ENCODE measurements around the gene ADAMTS14. TPM values are rescaled to one million over a fixed set of nuclear protein-coding genes. Genes with fewer than 3 reads are reported as not detected.
A peak's percentile ranks its signal among the peaks of the same experiment; 100 is the strongest.
"Not testable (repeated sequence)": the region's sequence is repeated elsewhere in the genome, so short reads cannot be mapped to it uniquely, and the experiment has no call there.

Gene ADAMTS14, protein sequence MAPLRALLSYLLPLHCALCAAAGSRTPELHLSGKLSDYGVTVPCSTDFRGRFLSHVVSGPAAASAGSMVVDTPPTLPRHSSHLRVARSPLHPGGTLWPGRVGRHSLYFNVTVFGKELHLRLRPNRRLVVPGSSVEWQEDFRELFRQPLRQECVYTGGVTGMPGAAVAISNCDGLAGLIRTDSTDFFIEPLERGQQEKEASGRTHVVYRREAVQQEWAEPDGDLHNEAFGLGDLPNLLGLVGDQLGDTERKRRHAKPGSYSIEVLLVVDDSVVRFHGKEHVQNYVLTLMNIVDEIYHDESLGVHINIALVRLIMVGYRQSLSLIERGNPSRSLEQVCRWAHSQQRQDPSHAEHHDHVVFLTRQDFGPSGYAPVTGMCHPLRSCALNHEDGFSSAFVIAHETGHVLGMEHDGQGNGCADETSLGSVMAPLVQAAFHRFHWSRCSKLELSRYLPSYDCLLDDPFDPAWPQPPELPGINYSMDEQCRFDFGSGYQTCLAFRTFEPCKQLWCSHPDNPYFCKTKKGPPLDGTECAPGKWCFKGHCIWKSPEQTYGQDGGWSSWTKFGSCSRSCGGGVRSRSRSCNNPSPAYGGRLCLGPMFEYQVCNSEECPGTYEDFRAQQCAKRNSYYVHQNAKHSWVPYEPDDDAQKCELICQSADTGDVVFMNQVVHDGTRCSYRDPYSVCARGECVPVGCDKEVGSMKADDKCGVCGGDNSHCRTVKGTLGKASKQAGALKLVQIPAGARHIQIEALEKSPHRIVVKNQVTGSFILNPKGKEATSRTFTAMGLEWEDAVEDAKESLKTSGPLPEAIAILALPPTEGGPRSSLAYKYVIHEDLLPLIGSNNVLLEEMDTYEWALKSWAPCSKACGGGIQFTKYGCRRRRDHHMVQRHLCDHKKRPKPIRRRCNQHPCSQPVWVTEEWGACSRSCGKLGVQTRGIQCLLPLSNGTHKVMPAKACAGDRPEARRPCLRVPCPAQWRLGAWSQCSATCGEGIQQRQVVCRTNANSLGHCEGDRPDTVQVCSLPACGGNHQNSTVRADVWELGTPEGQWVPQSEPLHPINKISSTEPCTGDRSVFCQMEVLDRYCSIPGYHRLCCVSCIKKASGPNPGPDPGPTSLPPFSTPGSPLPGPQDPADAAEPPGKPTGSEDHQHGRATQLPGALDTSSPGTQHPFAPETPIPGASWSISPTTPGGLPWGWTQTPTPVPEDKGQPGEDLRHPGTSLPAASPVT
- total RNA-seq: 0.16 TPM

DNA sequence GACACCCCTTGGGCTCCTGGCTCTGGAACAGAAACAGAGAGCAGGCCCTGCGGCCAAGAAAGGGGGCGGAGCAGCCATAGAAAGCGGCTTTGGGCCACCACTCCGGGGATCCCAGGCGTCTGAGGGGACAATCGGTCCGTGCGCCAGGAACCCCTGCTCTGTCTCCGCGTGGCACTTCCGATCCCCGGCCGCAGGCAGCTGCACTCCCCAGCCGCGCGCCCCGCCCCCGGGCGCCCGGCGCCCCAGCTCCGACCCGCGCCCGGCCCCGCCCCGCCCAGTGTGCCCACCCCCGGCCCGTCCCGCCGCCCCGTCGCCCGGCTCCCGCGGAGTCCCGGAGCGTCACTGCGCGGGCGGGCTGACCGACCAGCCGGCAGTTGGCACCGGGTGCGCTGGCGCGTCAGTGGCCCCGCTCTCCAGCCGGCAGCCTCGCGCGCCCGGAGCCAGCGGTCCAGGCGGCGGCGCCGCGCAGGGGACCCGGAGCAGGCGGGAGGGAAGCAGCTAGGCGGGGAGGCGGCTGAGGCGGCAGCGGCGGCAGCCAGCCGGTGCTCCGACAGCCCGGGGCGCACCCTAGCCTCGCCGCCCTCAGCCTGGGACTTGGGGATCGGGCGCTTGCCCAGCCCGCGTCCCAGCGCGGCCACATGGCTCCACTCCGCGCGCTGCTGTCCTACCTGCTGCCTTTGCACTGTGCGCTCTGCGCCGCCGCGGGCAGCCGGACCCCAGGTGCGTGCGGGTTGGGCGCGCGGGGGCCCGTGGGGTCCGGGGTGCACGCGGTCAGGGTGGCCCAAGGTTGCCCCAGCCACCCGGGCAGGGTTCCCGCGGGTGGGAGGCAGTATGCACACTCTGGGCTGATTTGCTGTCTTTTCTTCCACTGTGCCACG lies at the start of gene ADAMTS14:
ADAMTS14 (plus strand) TSS at position 342 of the 878 bp plus-strand sequence; CDS start at position 639, 297 bp downstream.
- DNase-seq: peak; percentile 69

DNA sequence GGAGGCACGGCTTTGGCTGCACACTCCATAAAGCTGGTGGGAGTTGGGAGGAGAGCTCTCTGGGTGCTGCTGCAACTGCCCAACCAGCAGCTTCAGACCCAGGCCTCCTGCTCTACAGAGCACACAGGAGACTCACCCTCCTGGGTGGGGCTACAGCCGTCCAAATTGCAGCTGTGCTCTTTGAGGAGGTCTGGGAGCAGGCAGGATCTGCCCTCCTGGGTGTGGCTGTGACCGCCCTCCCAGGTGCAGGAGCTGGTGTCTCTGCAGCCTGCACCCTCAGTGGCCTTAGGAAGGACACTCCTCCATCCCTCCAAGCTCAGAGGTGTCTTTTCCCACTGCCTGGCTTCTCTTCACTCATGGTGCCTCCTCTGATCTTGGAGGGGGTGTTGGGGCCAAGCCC lies 49.8 kb upstream of the ADAMTS14 start:
- DNase-seq: no peak

DNA sequence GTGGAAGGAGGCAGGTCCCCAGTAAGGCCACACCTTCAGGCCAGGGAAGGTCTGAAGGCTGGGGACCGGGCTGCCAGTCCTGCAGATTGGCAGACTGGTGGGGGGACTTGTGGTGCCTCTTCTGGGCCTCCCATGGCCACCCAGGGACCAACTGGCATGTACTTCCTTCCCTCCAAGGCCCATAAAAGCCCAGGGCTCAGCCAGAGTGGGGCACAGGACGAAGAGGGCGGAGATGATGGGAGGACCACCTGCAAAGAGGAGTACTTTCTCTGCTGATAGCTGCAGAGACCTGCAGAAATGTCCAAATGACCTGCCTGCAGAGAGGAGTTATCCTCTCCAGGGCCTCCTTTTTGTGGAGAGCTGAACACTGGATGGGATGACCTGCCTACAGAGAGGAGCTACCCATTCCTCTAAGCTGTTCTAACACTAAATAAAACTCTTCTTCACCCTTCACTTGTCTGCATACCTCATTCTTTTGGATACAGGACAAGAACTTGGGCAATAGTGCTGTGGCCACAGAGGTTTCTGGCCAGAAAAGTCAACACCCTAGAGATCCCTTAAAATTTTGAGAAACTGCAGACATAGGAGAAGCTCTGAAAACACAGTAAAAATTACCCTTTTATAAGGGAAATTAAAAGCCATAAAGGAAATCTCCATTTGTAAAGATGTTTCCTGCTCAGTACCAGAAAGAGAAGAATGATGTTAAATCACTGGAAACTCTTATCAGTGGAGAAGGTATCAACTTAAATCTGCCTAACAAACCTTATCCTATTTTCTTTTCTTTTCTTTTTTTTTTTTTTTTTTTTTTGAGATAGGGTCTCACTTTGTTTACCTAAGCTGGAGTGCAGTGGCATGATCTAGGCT lies 49.1 kb upstream of the ADAMTS14 start:
- no peak for DNase-seq

DNA sequence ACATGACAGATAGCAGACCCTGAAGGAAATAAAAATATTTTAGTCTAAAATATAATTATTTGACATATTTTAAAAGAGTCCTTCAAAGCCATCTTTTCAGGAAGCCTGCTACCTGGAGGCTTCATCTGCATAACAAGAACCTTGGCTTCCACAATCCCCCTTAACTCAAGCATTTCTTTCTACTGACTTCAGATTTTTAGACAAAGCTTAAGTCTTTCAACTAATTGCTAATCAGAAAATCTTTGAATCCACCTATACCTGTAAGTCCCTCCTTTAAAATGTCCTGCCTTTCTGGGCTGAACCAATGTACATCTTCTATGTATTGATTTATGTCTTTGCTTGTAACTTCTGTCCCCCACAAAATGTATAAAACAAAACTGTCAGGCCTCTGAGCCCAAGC lies 46.2 kb upstream of the ADAMTS14 start:
- DNase-seq: no peak

DNA sequence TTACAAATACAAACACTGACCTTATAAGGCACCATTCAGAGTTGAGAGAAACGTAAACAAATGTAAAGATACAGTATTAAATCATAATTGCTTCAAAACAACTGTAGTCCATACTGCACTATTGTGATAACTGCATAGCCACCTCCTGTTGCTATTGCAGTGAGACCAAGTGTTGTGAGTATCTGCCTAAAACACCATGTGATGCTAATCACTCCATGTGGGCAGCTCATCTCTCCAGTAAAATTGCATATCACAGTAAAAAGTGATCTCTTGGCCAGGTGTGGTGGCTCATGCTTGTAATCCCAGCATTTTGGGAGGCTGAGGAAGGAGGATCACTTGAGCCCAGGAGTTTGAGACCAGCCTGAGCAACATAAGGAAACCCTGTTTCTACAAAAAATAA lies 43.0 kb upstream of the ADAMTS14 start:
- no peak for DNase-seq

DNA sequence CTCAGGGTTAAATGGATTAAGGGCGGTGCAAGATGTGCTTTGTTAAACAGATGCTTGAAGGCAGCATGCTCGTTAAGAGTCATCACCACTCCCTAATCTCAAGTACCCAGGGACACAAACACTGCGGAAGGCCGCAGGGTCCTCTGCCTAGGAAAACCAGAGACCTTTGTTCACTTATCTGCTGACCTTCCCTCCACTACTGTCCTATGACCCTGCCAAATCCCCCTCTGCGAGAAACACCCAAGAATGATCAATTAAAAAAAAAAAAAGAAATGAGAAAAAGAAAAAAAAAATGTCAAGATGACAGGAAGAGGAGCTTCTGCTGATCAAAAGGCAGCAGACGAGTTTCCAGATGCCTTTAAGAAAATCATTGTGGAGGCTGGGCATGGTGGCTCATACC lies 40.6 kb upstream of the ADAMTS14 start:
- not testable (repeated sequence) for DNase-seq

DNA sequence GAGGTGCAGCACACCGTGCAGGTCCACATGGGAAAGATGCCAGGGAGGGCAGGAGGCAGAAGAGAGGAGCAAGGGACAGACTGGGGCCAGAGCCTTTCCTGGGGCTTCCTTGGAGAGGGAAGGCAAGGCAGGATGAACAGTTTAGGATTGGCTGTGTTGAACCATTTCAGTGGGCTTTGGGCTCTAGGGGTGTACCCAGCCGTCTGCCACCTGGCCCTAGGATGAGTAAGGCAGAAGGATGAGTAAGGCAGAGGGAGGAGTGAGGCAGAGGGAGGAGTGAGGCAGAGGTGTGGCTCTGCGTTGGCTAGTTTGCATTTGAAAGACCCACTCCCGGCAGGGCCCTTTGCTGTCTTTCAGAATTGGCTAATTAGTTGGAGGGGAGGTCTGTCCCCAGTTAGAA lies 38.3 kb upstream of the ADAMTS14 start:
- DNase-seq: no peak

DNA sequence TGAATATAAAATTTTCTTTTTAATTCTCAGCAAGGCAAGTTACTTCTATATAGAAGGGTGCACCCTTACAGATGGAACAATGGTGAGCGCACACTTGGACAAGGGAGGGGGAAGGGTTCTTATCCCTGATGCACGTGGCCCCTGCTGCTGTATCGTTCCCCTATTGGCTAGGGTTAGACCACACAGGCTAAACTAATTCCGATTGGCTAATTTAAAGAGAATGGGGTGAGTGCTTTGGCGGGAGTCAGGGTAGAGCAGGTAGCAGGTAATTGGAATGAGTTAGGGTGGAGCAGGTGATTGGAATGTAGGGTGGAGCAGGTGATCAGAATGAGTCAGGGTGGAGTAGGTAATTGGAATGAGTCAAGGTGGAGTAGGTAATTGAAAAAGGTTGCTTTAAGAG lies 37.8 kb upstream of the ADAMTS14 start:
- DNase-seq: not testable (repeated sequence)

DNA sequence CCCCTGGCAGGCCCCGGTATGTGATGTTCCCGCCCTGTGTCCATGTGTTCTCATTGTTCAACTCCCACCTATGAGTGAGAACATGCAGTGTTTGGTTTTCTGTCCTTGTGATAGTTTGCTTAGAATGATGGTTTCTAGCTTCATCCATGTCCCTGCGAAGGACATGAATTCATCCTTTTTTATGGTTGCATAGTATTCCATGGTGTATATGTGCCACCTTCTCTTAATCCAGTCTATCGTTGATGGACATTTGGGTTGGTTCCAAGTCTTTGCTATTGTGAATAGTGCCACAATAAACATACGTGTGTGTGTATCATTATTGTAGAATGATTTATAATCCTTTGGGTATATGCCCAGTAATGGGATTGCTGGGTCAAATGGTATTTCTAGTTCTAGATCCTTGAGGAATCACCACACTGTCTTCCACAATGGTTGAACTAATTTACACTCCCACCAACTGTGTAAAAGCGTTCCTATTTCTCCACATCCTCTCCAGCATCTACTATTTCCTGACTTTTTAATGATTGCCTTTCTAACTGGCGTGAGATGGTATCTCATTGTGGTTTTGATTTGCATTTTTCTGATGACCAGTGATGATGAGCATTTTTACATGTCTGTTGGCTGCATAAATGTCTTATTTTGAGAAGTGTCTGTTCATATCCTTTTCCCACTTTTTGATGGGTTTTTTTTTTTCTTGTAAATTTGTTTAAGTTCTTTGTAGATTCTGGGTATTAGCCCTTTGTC lies 32.5 kb upstream of the ADAMTS14 start:
- DNase-seq: not testable (repeated sequence)

DNA sequence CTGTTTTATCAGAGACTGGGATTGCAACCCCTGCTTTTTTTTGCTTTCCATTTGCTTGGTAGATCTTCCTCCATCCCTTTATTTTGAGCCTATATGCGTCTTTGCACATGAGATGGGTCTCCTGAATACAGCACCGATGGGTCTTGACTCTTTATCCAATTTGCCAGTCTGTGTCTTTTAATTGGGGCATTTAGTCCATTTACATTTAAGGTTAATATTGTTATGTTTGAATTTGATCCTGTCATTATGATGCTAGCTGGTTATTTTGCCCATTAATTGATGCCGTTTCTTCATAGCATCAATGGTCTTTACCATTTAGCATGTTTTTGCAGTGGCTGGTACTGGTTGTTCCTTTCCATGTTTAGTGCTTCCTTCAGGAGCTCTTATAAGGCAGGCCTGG lies 29.0 kb upstream of the ADAMTS14 start:
- not testable (repeated sequence) for DNase-seq

DNA sequence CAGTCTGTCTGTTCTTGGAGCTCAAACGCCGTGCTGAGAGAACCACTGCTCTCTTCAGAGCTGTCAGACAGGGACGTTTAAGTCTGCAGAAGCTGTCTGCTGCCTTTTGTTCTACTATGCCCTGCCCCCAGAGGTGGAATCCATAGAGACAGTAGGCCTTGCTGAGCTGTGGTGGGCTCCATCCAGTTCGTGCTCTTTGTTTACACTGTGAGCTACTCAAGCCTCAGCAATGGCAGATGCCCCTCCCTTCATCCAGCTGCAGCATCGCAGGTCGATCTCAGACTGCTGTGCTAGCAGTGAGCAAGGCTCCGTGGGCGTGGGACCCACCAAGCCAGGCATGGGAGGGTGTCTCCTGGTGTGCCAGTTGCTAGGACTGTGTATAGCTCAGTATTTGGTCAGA lies 27.3 kb upstream of the ADAMTS14 start:
- DNase-seq: not testable (repeated sequence)

DNA sequence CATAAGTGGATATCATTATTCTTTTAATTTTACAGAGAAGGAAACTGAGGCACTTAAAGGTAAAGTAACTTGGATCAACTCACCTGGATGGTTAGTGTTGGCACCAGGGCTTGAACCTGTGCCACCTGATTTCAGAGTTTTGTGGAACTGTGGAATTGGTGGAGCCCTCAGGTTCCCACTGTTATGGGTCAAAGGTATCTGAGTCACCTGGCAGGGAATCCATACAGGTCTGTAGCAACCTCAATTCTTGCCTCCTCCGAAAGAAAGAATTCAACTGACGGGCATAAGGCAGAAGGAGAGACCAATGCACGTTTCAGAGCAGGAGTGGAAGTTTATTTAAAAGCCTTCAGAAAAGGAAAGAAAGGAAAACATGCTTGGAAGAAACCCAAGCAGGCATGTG lies 25.2 kb upstream of the ADAMTS14 start:
- no peak for DNase-seq

DNA sequence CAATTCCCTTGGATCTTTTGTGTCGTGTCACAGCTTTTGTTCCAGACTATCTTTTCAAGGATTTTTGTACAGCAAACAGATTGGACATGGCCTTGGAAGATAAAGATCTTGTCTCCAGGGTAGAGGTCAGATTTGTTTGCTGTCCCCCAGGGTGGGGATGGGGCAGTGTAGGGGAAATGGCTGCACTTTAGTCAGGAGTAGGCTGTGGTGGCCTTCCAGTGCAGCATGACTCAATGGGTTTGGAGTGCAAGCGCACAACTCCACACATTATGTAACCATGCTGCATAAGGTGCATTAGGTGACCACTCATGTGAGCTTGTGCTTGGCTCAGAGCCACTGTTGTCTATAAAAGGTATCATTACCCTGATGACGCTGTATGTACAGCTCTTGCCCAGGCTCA lies 23.9 kb upstream of the ADAMTS14 start:
- DNase-seq: no peak

DNA sequence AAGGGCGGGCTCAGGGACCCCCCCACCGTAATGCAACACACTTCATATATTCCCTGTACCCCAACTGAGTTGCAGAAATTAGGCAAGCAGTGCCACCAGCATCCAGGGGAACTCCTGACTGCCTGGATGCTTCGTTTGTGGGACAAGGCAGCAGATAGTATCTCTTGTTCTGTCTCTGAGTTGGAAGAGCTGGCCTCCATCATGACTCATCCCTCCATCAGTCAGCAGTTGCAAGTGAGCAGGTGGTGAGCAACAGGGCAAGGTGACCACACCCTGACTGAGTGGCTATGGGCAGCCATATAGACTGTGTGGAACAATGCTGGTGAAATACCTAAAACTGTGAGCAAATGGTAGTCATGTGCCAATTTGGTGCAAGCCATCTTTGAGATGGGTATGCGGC lies 22.8 kb upstream of the ADAMTS14 start:
- DNase-seq: no peak

DNA sequence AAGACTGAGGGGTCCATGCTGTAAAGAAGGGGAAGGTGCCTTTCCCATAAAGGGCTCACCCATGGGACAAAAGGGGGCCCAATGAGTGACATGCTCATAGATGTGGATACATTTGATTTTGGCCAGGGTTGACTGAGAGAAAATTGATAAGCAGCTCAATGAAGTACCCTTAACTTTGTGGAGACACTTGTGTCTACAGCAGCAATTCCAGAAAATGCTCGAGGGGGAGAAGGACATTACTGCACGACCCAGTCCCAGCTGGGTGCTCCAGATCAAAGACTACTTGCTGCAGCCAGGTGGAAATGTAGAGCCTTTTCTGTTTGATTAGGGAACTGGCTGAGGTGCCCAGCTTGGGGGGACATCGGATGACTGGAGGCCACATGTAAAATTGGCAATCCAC lies 22.2 kb upstream of the ADAMTS14 start:
- DNase-seq: no peak

DNA sequence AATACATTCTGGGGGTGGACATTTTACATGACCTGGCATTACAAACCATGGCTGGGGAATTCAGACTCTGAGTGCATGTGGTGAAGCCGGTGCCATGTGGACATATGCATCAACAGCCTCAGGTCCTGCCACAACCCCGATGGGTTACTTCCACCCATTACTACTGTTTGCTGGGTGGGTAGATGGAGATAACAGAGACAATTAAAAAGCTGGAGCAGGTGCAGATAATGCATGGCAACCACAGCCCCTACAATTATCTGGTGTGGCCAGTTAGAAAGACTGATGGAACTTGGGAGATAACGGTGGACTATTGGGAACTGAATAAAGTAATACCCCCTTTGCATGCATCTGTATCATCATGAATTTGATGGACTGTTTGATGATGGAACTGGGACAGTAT lies 21.6 kb upstream of the ADAMTS14 start:
- DNase-seq: no peak

DNA sequence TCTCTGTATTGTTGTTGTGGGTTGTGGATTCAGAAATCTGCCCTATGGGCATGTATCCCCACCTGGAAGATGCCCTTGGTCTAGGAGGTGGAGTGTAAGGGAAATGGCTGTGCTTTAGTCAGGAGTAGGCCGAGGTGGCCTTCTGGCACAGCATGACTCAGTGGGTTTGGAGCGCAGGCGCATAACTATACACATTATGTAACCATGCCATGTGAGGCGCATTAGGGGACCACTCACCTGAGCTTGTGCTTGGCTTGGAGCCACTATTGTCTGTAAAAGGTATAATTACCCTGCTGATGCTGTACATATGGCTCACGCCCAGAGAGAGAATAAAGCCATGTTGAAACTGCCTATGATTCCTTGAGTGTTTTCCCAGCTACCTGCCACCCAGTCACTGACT lies 20.6 kb upstream of the ADAMTS14 start:
- DNase-seq: no peak

DNA sequence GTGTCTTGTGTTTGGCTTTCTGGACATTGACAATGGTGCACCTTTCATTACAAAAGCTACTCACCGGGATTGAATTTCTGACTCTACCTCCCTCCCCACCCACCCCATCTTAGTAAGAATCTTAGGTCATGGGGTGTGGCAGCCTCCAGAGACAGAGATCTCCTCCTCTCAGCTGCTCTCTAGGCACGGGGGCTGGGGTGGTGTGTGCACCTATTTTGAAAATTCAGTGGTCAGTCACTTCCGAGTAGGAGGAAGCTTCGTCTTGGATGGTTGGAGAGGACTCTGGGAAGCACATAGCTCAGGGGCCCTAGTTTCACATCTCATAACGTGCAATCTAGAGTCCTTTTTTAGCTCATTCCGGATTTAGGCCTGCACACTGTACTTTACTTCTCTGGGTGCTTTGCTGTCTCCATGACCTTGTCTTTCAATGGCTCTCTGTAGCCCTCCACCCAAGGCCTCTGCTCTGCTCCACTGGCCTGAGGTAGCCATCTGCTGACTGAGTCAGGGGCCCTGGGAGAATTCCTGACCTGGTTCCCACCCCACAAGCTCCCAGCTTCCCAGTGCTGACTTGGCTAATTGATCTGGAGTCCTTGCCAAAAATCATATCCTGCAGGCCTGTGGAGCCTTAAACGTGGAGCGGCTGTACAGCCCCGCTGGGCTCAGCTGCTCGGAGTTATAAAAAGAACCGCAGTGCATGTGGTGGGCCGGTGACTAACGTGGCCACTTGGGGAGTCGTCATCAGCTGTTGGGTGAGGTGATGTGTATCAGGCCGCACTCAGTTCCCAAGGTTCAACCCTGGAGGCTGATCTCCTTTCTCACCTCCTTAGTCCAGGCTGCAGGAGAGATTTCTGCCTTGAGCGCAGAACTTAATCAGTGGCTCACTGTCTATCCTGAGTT lies 19.3 kb upstream of the ADAMTS14 start:
- no peak for DNase-seq

DNA sequence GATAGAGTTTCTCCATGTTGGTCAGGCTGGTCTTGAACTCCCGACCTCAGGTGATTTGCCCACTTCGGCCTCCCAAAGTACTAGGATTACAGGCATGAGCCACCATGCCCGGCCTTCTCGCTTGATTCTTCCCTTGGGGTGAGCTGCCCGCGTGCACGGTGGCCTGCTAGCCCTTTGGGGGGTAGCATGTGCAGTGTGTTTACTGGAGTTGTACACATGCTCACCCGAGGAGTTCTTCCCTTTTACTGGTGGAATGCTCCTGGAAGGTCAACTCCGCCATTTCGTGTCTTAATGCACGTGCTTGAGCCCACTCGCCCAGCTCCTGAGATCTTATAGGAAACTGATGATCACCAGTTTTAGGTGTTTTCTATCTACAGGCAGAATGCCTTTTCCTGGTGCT lies 17.0 kb upstream of the ADAMTS14 start:
- DNase-seq: no peak
